HK-2 (cell line): ENCODE data around the gene TTLL6.
"Not testable (repeated sequence)": the region's sequence is repeated elsewhere in the genome, so short reads cannot be mapped to it uniquely, and the experiment has no call there.

Source experiments
- DNase-seq: peaks from one replicate; pipeline ENCODE4 v3.0.0-alpha.2; 2018; ENCODE audit not compliant: unreplicated experiment

TTLL6 gene

DNA sequence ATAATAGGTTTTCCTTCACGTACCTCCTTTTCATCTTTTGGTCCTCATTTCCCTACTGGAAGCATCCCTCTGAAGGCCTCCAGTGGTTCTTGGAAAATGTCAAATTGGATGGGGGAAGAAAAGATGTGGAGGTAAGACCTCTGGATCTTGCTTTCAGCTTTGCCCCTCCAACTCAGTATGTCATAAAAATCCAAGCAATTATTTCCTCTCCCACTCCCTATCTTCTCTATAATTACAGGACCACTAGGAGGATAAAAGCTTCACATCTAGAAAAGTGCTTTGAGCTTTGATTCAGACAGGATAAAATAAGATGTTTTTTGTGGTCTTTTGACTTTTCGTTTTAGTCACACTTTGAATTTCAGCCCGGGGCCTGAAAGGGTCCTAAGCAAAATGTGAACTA lies 1.7 kb downstream of the TTLL6 start:
- DNase-seq: no peak

DNA sequence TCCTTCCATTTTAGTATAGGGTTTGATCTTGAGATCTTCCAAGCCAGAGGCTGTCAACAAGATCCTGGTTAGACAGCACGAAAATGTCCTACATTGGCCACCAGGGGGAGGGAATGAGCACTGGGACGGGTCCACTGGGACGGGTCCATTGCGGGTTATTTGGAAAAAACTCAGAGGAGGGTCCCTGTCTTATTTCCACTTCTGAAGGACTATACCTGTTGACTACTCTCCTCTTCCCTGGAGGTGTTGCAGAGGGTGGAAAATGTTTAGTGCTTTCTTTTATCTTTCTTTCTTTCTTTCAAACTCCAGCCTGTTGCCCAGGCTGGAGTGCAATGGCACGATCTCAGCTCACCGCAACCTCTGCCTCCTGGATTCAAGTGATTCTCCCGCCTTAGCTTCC lies 2.5 kb downstream of the TTLL6 start:
- no peak for DNase-seq

DNA sequence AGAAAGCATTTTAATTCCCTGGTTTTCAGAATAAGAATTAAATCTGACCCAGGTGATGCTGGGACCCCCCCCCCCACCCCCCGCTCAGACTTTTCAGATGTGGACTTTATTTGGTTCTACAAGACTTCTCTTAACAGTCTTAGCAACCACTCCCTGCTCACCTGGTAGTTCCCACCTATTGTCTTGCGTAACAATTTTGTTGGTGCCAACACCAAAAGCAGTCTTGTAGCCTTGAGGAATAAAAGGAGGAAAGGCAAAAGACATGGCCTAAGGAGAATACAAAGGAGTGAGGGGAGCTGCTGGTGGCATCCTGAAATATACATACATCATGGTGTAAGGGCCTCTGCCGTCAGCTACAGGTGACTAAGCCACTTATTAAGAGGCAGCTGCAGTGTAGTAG lies 5.0 kb downstream of the TTLL6 start:
- no peak for DNase-seq

DNA sequence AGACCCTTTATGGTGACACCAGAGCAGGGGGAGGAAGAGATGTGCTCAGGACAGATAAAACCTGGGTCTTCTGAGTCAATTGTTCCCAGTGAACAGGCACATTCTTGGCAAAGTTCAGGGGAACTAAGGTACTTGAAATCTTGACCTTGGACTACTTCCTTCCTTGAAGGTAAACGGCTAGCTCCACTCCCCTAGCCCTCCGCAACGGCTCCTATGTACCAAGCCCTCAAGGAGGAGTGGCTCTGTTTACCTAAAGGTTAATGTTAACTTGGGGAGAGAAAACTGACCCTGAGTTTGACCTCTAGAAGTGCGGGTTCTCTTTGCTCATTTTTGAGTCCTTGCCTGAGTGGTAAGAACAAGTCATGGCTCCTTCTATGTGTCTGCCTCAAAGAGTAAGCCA lies 7.8 kb downstream of the TTLL6 start:
- DNase-seq: no peak

DNA sequence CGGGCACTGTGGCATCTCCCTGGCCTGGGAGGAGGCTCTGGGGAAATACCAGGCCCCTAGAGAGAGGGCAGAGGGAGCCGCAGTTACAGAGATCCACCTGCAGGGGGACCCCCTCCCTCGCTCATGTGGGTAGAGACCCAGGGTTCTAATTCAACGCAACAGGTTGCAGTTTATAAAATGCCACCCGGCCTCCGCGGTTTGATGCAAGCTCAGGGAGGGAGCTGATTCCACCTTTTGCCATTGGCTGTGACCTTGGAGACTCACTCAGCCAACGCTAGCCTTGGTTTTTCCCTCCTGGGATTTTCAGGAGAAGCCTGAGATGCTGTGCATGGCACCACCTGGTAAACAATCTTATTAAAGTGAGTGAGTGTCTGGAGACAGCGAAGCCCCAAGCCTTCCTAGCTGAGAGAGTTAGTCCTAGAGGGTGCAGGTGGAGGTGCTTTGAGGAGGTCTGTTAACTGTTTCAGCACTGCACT lies 12.1 kb downstream of the TTLL6 start:
- DNase-seq: peak; percentile 79

DNA sequence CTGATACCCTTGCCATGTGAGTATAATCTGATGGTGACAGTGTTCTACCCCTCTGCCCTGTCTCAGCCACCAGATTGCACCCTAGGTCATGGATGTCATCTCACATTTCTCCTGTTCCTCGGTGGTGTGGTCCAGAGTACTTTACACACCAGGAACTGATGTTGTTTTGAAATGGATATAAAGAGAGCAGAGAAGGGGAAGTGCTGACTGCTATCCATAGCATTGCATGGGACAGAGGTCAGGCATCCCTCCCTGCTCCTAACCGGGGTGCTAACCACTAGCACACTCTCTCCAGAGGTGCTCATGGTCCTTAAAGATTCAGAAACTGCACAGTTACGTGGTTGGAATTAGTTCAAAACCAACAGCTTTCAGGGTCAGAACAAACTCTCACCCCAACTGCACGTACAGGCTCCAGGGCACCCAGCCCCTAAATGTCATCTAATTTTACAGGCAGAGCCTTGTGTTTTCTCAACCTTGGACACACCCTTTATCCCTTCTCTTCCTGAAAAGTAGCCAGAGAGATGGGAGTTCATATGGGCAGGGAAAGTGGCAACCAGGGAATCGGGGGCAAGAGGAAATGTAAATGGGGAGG lies 16.3 kb downstream of the TTLL6 start:
- DNase-seq: no peak

DNA sequence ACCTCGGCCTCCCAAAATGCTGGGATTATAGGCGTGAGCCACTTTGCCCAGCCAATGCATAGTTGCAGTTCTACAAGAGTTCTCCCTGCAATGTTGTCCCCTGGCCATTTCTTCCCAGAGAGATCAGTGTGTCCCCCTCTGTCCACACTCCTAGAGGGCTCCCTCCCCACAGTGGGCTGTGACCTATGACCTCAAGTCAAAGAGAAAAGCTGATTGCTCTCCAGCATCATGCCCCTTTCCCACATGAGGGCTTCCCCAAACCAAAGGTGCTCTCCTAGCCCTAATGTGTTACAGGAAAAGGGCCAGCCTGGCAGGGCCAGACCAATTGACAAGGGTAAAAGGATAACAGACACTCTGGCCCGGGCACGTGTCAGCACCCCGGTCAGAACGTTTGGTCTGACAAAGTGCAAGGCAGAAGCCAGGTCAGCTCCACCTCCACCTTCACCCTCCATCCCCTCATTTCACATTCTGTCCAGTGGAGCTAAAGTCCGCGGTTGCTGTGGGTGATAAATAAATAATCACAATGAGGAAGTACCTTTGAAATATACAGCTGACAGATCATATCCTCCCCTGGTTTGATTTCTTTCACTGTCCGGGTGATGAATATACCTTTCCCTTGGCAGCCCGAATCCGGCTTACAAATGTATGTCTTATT lies 17.8 kb downstream of the TTLL6 start:
- no peak for DNase-seq

DNA sequence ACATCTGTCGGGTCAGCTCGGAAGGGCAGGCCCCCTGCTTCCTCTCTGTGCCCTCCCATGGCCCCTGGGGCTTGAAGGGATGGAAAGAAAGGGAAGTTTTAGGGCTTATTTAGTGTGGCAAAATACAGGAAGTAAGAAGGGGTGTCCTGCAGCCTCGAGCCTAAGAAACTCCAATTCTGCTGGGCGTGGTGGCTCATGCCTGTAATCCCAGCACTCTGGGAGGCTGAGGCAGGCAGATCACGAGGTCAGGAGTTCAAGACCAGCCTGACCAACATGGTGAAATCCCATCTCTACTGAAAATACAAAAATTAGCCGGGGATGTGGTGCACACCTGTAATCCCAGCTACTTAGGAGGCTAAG lies 20.9 kb downstream of the TTLL6 start:
- not testable (repeated sequence) for DNase-seq

DNA sequence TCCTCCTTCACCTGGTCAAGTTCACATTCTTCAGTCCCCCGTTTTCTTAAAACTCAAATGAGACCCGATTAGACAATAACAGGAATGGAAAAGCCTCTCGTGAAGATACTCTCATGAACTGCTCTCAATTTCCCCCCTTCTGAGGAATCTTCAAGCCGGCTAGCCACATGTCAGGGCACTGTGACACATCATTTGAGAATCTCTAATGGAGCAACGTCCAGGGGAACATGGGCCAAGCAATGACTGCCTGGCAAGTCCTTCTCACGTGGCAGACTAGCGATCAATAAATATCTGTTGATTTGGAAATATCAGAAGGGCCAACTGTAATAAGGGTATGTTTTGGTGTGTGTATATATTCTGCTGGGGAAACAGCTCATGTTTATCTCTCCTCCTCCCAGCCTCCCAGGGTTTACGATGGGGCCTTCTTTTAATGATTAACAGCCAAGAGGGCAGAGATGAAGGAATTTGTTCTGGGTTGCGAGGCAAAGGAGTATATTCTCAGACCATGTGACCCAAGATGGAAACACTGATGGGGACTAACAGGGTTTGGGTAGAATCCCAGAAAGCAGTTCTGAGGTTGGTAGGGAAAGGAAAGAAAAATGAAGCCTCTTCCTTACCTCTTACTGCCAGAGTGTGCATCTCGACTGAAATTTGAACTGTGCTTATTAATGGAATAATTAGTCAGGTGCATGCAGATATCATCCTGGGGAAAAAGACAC lies 21.4 kb downstream of the TTLL6 start:
- peak; percentile 74 for DNase-seq

DNA sequence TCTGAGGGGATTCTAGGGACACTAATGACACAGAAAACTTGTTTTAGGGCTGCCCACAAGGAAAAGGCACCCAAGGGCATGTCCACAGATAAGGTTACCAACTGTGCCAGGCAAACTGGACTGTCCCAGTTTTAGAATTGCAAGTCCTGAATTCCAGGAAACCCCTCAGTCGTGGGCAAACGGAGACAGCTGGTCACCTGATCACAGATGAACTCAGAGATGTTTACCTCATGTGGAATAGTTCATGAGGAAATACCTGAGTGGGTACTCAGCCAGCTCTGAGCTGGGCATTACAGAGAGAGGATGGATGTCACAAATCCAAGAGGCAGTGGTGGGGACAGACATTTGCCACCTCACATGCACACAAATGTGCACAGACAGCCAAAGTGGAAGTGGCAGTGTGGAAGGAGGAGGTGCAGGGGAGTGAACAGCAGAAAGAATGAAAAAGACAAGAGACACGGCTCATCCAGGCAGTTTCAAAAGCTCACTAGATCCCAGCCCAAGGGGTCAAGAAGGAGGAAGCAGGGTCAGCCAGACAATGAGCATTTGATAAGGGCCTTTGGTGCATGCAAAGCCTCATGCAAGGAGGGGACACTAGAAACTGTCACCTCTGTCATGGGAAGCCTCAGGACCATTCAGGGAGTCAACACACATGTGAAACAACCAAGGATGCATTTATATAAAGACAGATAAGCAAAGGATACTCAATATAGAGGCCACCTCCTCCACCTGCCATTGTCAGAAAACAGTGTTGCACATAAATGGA lies 24.8 kb downstream of the TTLL6 start:
- DNase-seq: no peak

DNA sequence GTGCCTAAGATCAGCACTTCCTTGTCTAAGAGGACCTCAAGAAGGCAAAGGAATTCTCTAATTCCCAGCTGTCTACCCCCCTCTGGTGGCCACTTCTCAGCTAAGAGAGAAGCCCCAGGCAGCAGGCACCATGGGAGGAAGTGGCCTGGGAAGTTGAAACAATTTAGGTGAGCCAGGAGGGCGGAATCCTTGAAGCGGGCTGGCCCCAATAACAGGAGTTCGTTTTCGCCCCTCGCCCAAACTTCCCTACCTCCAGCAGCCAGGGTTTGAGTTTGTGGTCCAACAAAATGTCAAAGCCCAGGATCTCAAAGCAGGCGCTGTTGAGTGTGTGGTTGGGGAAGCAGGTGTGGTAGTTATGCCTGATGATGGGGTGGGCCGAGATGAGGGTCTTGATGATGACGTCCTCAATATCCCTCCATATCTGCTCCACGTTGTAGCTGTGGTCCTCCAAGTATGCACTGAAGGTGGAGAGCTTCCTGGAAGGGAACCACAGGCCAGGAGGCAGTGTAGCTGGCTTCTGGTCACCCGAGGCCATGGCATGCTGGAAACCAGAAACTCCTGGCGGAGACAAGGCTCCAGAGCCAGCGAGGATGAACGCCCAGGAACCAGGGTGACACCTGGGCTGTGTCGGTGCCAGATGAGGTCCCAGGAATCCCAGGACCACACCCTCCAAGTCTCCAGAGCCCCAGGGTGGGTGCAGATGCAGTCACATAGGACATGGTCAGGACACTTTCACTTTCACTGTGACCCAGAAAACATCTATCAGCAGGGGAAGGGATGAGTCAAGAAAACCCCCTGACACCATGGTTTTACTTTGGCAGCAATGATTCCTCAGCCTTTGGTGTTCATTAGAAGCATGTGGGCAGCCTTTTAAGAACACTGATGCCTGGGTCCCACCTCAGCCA lies 25.6 kb downstream of the TTLL6 start:
- DNase-seq: peak; percentile 70

DNA sequence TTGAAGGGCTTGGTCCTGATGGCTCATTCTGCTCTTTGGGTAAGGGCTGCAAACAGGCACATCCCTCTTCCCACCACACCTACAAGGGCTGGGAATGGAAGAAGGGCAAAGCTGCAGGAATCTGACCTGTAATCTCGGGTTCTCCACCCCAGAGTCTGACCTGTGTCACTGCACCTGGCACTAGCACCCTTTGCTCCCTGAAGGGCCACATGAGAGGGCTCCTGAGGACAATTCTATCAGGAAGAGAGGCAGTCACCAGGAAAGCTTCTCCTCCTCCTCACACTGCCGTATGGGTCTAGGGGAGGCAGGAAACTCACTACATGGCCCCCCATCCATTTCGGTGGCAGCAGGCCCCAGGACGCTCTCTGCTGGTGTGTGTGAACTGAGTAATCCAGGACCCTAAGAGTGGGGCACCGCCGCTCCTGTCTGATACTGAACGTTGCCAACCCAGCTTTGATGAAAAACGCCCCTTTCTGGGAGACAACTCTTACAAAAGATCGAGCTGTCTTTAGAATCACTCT lies 26.4 kb downstream of the TTLL6 start:
- DNase-seq: no peak

DNA sequence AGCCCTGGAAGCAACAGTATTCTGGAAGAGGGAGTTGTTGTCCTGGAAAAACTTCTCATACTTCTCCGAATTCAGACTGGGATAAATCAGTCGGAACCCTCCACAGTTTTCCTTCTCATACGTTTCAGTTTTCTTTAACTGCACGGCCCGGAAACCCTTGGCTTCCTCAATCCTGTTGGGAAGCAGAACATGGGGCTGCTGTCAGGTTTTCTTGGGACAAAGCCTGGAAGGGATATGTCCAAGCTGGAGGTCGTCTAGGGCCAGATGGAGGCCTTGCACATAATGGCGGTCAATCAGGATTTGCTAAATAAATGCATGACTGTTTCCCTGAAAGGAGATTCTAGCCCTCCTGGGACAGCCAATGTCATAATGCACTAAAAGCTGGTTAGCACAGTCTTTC lies 29.2 kb downstream of the TTLL6 start:
- DNase-seq: no peak

DNA sequence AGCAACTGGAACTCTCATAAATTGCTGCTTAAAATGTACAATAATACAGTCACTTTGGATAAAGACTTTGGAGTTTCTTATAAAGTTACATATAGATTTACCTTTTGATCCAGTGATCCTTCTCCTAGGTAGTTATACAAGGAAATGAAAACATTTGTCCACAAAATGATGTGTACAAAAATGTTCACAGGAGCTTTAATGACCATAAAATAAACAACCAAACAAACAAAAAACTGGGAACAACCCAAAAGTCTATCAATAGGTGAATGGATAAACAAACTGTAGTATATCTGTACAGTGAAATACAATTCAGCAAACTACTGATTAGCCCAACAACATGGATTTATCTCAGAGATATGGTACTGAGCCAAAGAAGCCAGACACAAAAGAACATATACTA lies 37.6 kb downstream of the TTLL6 start:
- no peak for DNase-seq

DNA sequence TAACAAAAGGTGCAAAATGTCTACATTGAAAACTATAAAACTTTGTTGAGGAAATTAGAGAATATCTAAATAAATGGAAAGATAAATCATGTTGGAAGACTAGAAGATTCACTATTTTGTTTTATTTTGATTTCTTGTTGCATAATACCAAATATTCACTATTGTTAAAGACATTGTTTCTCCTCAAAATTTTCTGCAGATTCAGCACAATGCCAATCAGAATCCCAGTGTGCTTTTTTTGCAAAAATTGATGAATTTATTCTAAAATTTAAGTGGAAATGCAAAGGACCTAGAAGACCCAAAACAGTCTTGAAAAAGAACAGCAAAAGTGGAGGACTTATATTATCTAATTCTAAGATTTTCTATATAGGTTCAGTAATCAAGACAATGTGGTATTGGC lies 40.4 kb downstream of the TTLL6 start:
- DNase-seq: no peak

DNA sequence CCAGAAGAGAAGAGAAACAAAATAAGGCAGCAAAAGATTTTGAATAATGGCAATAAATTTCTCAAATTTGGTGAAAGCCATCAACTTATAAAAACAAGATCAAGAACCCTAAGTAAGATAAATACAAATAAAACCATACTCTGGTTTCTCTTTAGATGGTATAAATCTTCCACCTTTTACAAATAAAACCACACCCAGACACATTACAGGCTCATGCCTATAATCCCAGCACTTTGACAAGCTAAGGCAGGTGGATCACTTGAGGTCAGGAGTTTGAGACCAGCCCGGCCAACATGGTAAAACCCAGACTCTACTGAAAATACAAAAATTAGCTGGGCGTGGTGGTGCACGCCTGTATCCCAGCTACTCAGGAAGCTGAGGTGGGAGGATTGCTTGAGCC lies 43.8 kb downstream of the TTLL6 start:
- no peak for DNase-seq

DNA sequence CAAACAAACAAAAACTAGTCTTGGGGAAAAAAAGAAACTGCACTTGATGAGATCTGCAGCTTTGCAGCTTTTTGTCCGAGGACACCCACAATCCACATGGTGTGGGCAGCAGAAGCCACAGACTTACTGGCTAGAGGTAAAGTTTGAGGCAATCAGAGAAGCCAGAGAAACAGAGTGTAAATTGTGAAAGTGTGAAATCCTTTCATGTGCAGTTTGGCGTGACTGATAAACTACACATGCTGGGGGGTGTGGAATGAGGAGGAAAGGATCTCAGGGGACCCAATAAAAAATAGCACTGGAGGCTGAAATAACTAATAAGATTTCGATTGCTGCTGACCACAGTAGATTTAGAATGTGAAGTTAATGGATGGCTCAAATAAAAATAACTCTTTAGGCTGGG lies 46.1 kb downstream of the TTLL6 start:
- DNase-seq: no peak

DNA sequence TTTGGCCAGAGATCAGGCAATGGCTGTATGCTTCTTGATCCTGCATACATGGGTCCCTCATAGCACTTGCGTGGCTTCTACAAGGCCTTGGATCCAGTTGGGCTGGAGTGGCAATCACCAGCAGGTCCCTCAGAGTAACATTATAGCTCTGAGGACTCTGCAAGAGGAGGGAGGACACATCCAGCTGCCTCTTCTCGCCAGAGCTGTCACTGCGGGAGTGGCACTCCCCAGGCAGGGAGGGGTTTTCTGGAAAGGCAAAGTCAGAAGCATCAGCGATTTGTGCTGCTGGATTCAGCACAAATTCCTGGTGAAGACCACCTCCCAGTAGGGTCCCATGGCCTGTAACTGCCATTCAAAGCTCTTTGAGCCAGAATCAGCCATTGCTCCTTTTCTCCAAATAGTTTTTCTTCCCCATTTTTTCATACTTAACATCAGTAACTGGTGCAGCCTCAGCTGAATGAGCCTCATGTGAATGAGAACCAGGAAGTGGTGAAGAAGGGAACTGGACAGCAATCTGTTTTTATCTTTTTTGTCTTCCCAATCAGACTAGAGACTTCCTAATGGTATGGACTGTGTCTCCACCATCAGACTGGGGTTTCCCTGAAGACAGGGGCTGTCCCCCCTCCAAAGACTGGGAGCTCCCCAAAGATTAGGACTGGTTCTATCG lies 47.9 kb downstream of the TTLL6 start:
- DNase-seq: no peak

DNA sequence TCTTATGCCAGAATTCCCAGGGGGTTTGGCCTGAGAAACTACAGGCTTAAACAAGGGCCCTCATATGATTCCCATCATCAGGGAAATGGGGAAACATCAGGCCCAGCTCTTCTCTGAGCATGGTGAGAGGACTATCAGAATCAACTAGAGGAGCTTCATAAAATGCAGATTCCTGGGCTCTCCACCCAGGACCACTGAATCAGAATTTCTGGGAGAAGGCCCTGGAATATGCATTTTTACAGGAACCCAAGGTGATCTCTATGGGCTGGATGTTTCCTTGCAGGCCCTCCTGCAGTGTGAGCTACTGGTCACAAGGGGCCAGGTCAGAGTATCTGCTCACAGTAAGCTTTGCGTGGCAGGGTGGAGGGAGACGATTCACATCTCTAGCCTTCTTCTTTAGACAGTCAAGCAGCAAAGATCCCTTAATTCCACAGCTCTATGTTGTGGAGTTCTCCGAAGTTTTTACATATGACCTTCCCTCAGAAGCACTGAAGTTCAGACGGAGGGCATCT lies 49.7 kb downstream of the TTLL6 start:
- no peak for DNase-seq

DNA sequence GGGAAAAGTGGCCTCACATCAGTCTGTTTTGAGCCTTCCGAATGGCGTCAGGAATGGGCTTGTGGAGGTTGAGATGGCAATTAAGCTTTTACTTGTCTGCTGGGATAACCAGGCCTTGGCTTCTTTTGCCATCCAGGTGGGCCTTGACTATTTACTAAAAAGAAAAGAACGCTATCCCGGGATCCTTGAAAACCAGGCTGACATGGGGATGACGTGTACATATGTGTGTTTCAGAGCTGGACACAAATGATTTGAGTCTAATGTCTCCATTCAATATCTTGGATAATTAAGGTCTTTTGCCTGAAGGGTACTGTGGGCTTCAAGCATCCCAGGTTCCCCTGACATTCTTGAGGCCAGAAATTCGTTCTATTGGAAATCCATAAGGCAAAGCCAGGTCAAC lies 55.9 kb downstream of the TTLL6 start:
- no peak for DNase-seq

DNA sequence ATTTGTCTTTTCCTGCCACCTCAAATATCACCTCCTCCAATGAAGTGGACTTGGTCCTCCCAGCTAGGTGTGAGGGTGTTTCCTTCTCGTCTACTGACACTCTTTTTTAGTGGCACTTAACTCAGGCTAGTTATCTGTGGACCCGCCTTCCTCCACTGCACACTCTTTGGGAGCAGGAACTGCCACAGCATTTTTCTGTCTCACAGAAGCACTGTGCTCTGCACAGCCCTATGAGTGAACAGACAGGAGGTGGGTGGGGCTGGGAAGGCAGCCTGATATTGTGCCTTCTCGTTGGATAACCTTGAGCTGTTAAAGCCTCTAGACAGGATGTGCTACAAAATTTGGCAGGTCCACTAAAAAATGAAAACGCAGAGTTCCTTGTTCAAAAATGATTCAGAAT lies 56.6 kb downstream of the TTLL6 start:
- DNase-seq: no peak
